Bronchial epithelial cell (primary cell): ENCODE measurements around the gene ABHD18. TPM values are rescaled to one million over a fixed set of nuclear protein-coding genes. Genes with fewer than 3 reads are reported as not detected.

Experiments used
- DNase-seq: peaks from one replicate; pipeline ENCODE4 v3.0.0-alpha.2; 2010; ENCODE audit warnings: low read depth
- FAIRE-seq: peaks from 2 replicates; lab custom pipeline; 2011; peaks lifted over from hg19 to GRCh38; lab: Jason Lieb, UNC
- H3K27me3 ChIP-seq: 2 replicates; pipeline ENCODE4 v1.5.1; 2011; ENCODE audit warnings: low read length; ENCODE audit not compliant: control insufficient read depth, insufficient read depth
- H3K36me3 ChIP-seq: 2 replicates; pipeline ENCODE4 v1.5.1; 2011; ENCODE audit warnings: low read length; ENCODE audit not compliant: control insufficient read depth, insufficient read depth
- H3K4me3 ChIP-seq: 2 replicates; pipeline ENCODE4 v1.5.1; 2011; ENCODE audit warnings: mild to moderate bottlenecking, low read depth, low read length, control low read depth
- CTCF ChIP-seq: IDR thresholded peaks from 2 replicates; pipeline ENCODE4 v1.5.1; 2011; ENCODE audit warnings: mild to moderate bottlenecking, moderate library complexity, low read length, control low read depth, inconsistent platforms; ENCODE audit not compliant: insufficient read depth, severe bottlenecking
- total RNA-seq: library from RNA; depleted of rRNA; stranded (reverse); fragments of >200 nt; gene quantifications from 2 replicates; pipeline ENCODE4 v1.2.1, GENCODE V29; 2014

Gene ABHD18
- total RNA-seq, 1 donor from 2014 or later: 7.1 TPM

- DNase-seq: peak; percentile 60
- FAIRE-seq: no peak
- Histone ChIP-seq H3K4me3 (no peak overlapping the region), H3K36me3 (no peaks in the 10 kb centered on the region), H3K27me3 (no peaks in the 10 kb centered on the region)
- peak; percentile 35 for TF ChIP-seq CTCF
Measured at GRCh38 chr4:127997534-127998388, 32.6 kb downstream of the ABHD18 start.

GRCh38 chr4:128006592-128006991 lies 41.4 kb downstream of the ABHD18 start:
- TF ChIP-seq CTCF: no peak
- DNase-seq: peak; percentile 47
- no peak overlapping the region for H3K4me3 ChIP-seq
- FAIRE-seq: no peak
- H3K27me3 ChIP-seq: no peaks in the 10 kb centered on the region
- no peaks in the 10 kb centered on the region for H3K36me3 ChIP-seq

- no peak for FAIRE-seq
- no peak for TF ChIP-seq CTCF
- no peak for DNase-seq
- Histone ChIP-seq H3K4me3 (no peak overlapping the region), H3K36me3 (no peaks in the 10 kb centered on the region), H3K27me3 (no peaks in the 10 kb centered on the region)
Measured at GRCh38 chr4:128009428-128009827, 44.2 kb downstream of the ABHD18 start.

- Histone ChIP-seq H3K27me3 (no peaks in the 10 kb centered on the region), H3K4me3 (no peak overlapping the region), H3K36me3 (no peaks in the 10 kb centered on the region)
- DNase-seq (no peak), FAIRE-seq (no peak)
- no peak for TF ChIP-seq CTCF
Measured at GRCh38 chr4:128025319-128025718, 60.1 kb downstream of the ABHD18 start.

- DNase-seq: no peak
- no peaks in the 10 kb centered on the region for H3K27me3 ChIP-seq
- no peak for TF ChIP-seq CTCF
- FAIRE-seq: no peak
- no peak overlapping the region for H3K4me3 ChIP-seq
- no peaks in the 10 kb centered on the region for H3K36me3 ChIP-seq
Measured at GRCh38 chr4:128029907-128030306, 64.7 kb downstream of the ABHD18 start.
